Suprapubic skin (tissue), 3 donors: ENCODE results near the gene TMEFF2.

Source experiments
- CTCF ChIP-seq, 2 donors: fragments of 200-600 bp in 1 of 2; fragments of 450-650 bp in 1 of 2; sonication (generic) in 1 of 2; IDR thresholded peaks; one replicate each; pipeline ENCODE4 v1.5.1; 2016 to 2019; ENCODE audit warnings: antibody characterized with exemption in 2 of 2, mild to moderate bottlenecking in 1 of 2, moderate library complexity in 1 of 2
- POLR2A ChIP-seq, 2 donors: fragments of 450-650 bp; IDR thresholded peaks; one replicate each; pipeline ENCODE4 v1.6.1; 2017; ENCODE audit warnings: antibody characterized with exemption in 2 of 2, mild to moderate bottlenecking in 2 of 2, moderate library complexity in 2 of 2

- TF ChIP-seq POLR2A (IDR thresholded peaks at IDR 0.05) (no peak), CTCF (IDR thresholded peaks at IDR 0.05) (no peak)
Measured at GRCh38 chr2:192159208-192159607, 35.5 kb downstream of the TMEFF2 start.
